Mesenchymal stem cell (in vitro differentiated cells and primary cell): ENCODE measurements around the gene ATP9B.

ENCODE experiments used
- DNase-seq: peaks from one replicate; pipeline ENCODE4 v3.0.0-alpha.2; 2013
- H2AFZ ChIP-seq: one replicate; pipeline ENCODE4 v1.6.1; 2013; ENCODE audit warnings: low read depth, mild to moderate bottlenecking, control low read depth, inconsistent platforms, low read length, moderate library complexity
- H2AK5ac ChIP-seq: 2 replicates; pipeline ENCODE4 v1.6.1; 2013; ENCODE audit warnings: low read length, moderate library complexity, mild to moderate bottlenecking, inconsistent platforms; ENCODE audit not compliant: severe bottlenecking
- H2BK120ac ChIP-seq: one replicate; pipeline ENCODE4 v1.6.1; 2013; ENCODE audit warnings: low read depth, mild to moderate bottlenecking, inconsistent platforms, low read length, moderate library complexity
- H2BK12ac ChIP-seq, 2 experiments: one replicate each; pipeline ENCODE4 v1.6.1; 2013; ENCODE audit warnings: inconsistent platforms in 2 of 2, low read length in 2 of 2, mild to moderate bottlenecking in 2 of 2, moderate library complexity in 2 of 2, control low read depth in 1 of 2
- H2BK15ac ChIP-seq: one replicate; pipeline ENCODE4 v1.6.1; 2013; ENCODE audit warnings: mild to moderate bottlenecking, low read depth, inconsistent platforms; ENCODE audit not compliant: poor library complexity, severe bottlenecking
- H2BK5ac ChIP-seq: 2 replicates; pipeline ENCODE4 v1.6.1; 2013; ENCODE audit warnings: low read depth, mild to moderate bottlenecking, low read length, control low read depth, inconsistent platforms; ENCODE audit not compliant: poor library complexity, severe bottlenecking
- H3K14ac ChIP-seq, 2 experiments: one replicate each; pipeline ENCODE4 v1.6.1; 2013; ENCODE audit warnings: inconsistent platforms in 2 of 2, low read length in 2 of 2, control low read depth in 1 of 2, mild to moderate bottlenecking in 1 of 2, moderate library complexity in 1 of 2
- H3K18ac ChIP-seq, 2 experiments: one replicate each; pipeline ENCODE4 v1.6.1; 2013; ENCODE audit warnings: inconsistent platforms in 2 of 2, low read length in 2 of 2, control low read depth in 1 of 2, low read depth in 1 of 2, mild to moderate bottlenecking in 1 of 2
- H3K23ac ChIP-seq, 2 experiments: one replicate each; pipeline ENCODE4 v1.6.1; 2013; ENCODE audit warnings: inconsistent platforms in 2 of 2, low read length in 2 of 2, mild to moderate bottlenecking in 2 of 2, moderate library complexity in 2 of 2, control low read depth in 1 of 2
- H3K27ac ChIP-seq: 2 replicates; pipeline ENCODE4 v1.5.1; 2013; ENCODE audit warnings: mild to moderate bottlenecking, moderate library complexity, low read length, control low read depth, inconsistent platforms; ENCODE audit not compliant: poor library complexity, severe bottlenecking
- H3K27me3 ChIP-seq, 2 experiments: 2 replicates each; pipeline versions ENCODE4 v1.6.1 to v1.7.0; 2013; ENCODE audit warnings: low read length in 2 of 2, mild to moderate bottlenecking in 2 of 2, moderate library complexity in 2 of 2, control low read depth in 1 of 2, inconsistent platforms in 1 of 2; ENCODE audit not compliant: control insufficient read depth in 1 of 2, insufficient read depth in 1 of 2
- H3K36me3 ChIP-seq, 2 experiments: 2 replicates each; pipeline versions ENCODE4 v1.6.1 to v1.7.0; 2013; ENCODE audit warnings: low read length in 2 of 2, control low read depth in 1 of 2, inconsistent platforms in 1 of 2, low read depth in 1 of 2, mild to moderate bottlenecking in 1 of 2; ENCODE audit not compliant: insufficient read depth in 2 of 2, control insufficient read depth in 1 of 2
- H3K4ac ChIP-seq, 2 experiments: one replicate each; pipeline ENCODE4 v1.6.1; 2013; ENCODE audit warnings: inconsistent platforms in 2 of 2, low read length in 2 of 2, mild to moderate bottlenecking in 2 of 2, moderate library complexity in 2 of 2, control low read depth in 1 of 2, low read depth in 1 of 2
- H3K4me1 ChIP-seq: 2 replicates; pipeline ENCODE4 v1.6.1; 2013; ENCODE audit warnings: low read depth, low read length, control low read depth; ENCODE audit not compliant: control insufficient read depth, insufficient read depth
- H3K4me2 ChIP-seq: 2 replicates; pipeline ENCODE4 v1.6.1; 2013; ENCODE audit warnings: low read length, mild to moderate bottlenecking, inconsistent platforms; ENCODE audit not compliant: poor library complexity, severe bottlenecking
- H3K4me3 ChIP-seq, 2 experiments: 2 replicates each; pipeline versions ENCODE4 v1.5.1 to v1.7.0; 2013; ENCODE audit warnings: low read length in 2 of 2, mild to moderate bottlenecking in 2 of 2, control low read depth in 1 of 2, low read depth in 1 of 2; ENCODE audit not compliant: insufficient read depth in 1 of 2
- H3K79me1 ChIP-seq: replicated peaks from 2 replicates; pipeline ENCODE4 v1.6.1; 2013; ENCODE audit warnings: mild to moderate bottlenecking, control low read depth, low read length, inconsistent platforms; ENCODE audit not compliant: poor library complexity, severe bottlenecking
- H3K9ac ChIP-seq: 2 replicates; pipeline ENCODE4 v1.7.0; 2013; ENCODE audit warnings: mild to moderate bottlenecking, low read length, moderate library complexity
- H3K9me3 ChIP-seq: 2 replicates; pipeline ENCODE4 v1.7.0; 2013; ENCODE audit warnings: mild to moderate bottlenecking, low read length; ENCODE audit not compliant: control insufficient read depth
- H4K8ac ChIP-seq: one replicate; pipeline ENCODE4 v1.6.1; 2013; ENCODE audit warnings: inconsistent platforms, mild to moderate bottlenecking, low read length, moderate library complexity
- H4K91ac ChIP-seq: one replicate; pipeline ENCODE4 v1.6.1; 2013; ENCODE audit warnings: mild to moderate bottlenecking, low read length, inconsistent platforms
- WGBS: methylation state at CpG from one replicate; pipeline ENCODE4 v1.1.7; 2013; ENCODE audit warnings: mixed read lengths; 5-methylcytosine and 5-hydroxymethylcytosine counted together

Gene ATP9B

DNA sequence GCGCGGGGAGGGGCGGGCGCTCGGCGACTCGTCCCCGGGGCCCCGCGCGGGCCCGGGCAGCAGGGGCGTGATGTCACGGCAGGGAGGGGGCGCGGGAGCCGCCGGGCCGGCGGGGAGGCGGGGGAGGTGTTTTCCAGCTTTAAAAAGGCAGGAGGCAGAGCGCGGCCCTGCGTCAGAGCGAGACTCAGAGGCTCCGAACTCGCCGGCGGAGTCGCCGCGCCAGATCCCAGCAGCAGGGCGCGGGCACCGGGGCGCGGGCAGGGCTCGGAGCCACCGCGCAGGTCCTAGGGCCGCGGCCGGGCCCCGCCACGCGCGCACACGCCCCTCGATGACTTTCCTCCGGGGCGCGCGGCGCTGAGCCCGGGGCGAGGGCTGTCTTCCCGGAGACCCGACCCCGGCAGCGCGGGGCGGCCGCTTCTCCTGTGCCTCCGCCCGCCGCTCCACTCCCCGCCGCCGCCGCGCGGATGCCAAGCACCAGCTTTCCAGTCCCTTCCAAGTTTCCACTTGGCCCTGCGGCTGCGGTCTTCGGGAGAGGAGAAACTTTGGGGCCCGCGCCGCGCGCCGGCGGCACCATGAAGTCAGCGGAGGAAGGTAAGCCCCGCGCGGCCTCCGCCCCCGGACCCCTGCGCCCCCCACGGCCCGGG lies 326.7 kb downstream of the ATP9B start, which contains the start of gene NFATC1:
Gene NFATC1, plus strand, starts transcription at position 170 of the 644 bp plus-strand sequence. Its CDS starts 295 bp downstream, at position 465.
- peak; percentile 85 for DNase-seq

DNA sequence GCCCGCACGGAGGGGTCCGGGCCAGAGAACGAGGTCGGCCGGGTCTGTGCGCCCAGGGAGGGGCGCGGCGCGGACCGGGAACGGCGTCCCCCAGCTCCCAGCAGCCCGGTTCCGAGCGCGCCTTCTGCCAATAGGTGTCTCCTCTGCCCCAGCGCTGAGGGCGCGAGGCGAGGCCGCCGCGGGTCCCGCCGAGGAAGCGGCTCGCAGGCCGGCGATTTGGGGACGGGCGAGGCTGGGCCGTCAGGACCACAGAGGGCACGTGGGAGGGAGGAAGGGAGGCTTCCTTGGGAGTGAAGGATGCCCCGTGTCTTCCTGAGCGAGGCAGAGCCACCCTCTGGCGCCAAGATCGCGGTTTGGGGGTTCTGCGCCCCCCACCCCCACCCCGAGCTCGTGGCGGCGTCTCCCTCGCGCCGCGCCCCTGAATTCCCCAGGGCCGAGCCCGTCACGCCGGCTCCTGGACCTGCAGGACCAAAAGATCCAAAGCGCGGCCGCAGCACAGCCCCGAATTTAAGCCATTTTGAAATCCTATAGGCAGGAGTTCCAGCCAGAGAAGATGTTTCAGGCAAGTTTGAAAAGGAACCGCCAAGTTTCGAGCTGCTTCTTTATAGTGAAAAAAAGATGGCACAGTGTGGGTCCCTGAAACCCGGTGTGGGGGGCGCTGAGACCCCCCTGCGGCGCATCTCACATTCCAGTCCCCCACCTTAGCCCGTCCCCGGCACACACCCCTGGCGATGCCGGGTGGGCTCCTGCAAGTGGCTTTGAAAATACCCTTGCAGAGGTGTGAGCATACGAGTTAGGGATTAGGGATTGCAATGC lies 327.4 kb downstream of the ATP9B start:
- Histone ChIP-seq H3K79me1 (no peaks in the 10 kb centered on the region), H3K9ac (peak overlapping the region; percentile 41), H3K4me1 (peaks cover 28% of the 10 kb centered on the region), H2BK12ac (no peak overlapping the region), H3K4me2 (peak overlapping the region; percentile 71), H3K9me3 (no peaks in the 10 kb centered on the region), H2BK15ac (no peak overlapping the region), H3K18ac (peak overlapping the region in 1 of 2 experiments; percentile 80), H3K4me3 (peak overlapping the region; percentile 37 to 58), H2BK5ac (no peak overlapping the region), H3K36me3 (peaks cover 0 to 3% of the 10 kb centered on the region in 2 experiments), H3K4ac (no peak overlapping the region), H3K23ac (no peak overlapping the region), H2BK120ac (no peak overlapping the region), H4K8ac (peak overlapping the region; percentile 27), H3K14ac (peak overlapping the region in 1 of 2 experiments; percentile 60), H3K27ac (no peak overlapping the region), H2AFZ (peak overlapping the region; percentile 71), H2AK5ac (no peak overlapping the region), H3K27me3 (peaks cover 15 to 53% of the 10 kb centered on the region in 2 experiments), H4K91ac (peak overlapping the region; percentile 50)
- no peak for DNase-seq
- 6% methylated on average over 44 of the region's 68 CpGs for WGBS

More for the DNA sequence above, 326.7 kb downstream of the ATP9B start, which contains the start of gene NFATC1:
- no peak within 1 kb of the TSS for H3K23ac ChIP-seq
- H3K9me3 ChIP-seq = no peaks in the 10 kb centered on the region
- no peaks in the 10 kb centered on the region for H3K36me3 ChIP-seq
- no peak within 1 kb of the TSS for H2BK15ac ChIP-seq
- peak within 1 kb of the TSS; percentile 37 to 82 for H3K18ac ChIP-seq
- WGBS = under 1% methylated on average over 40 of the region's 91 CpGs
- H2BK120ac ChIP-seq = peak within 1 kb of the TSS; percentile 34
- H3K4me2 ChIP-seq = peak within 1 kb of the TSS; percentile 71
- H3K27ac ChIP-seq = no peak within 1 kb of the TSS
- no peak within 1 kb of the TSS for H2AK5ac ChIP-seq
- peak within 1 kb of the TSS; percentile 71 for H2AFZ ChIP-seq
- peak within 1 kb of the TSS; percentile 80 for H4K8ac ChIP-seq
- H3K9ac ChIP-seq = peak within 1 kb of the TSS; percentile 81
- H3K4me1 ChIP-seq = peaks cover 28% of the 10 kb centered on the region
- peak within 1 kb of the TSS; percentile 46 to 58 for H3K4me3 ChIP-seq
- peak within 1 kb of the TSS in 1 of 2 experiments; percentile 60 for H3K14ac ChIP-seq
- H3K27me3 ChIP-seq = peaks cover 19 to 56% of the 10 kb centered on the region in 2 experiments
- no peak within 1 kb of the TSS for H2BK12ac ChIP-seq
- H3K4ac ChIP-seq = peak within 1 kb of the TSS in 1 of 2 experiments; percentile 82
- peak within 1 kb of the TSS; percentile 50 for H4K91ac ChIP-seq
- no peak within 1 kb of the TSS for H2BK5ac ChIP-seq
- H3K79me1 ChIP-seq = no peaks in the 10 kb centered on the region

GRCh38 chr18:79397247-79397829 lies 328.1 kb downstream of the ATP9B start:
- Histone ChIP-seq H4K91ac (no peak overlapping the region), H3K9ac (no peak overlapping the region), H2BK12ac (no peak overlapping the region), H3K79me1 (no peaks in the 10 kb centered on the region), H3K36me3 (peaks cover 0 to 9% of the 10 kb centered on the region in 2 experiments), H3K27me3 (peaks cover 9 to 51% of the 10 kb centered on the region in 2 experiments), H3K4me1 (peaks cover 31% of the 10 kb centered on the region), H3K14ac (no peak overlapping the region), H3K4ac (no peak overlapping the region), H3K4me2 (no peak overlapping the region), H2AFZ (no peak overlapping the region), H3K18ac (no peak overlapping the region), H2BK15ac (no peak overlapping the region), H3K27ac (no peak overlapping the region), H2AK5ac (no peak overlapping the region), H2BK5ac (no peak overlapping the region), H3K4me3 (no peak overlapping the region), H3K9me3 (no peaks in the 10 kb centered on the region), H3K23ac (no peak overlapping the region), H2BK120ac (no peak overlapping the region), H4K8ac (peak overlapping the region; percentile 13)
- 72% methylated on average over 26 of the region's 27 CpGs for WGBS
- no peak for DNase-seq
